ENCODE measurements around the gene FKBP4.
"Not testable (repeated sequence)": the region's sequence is repeated elsewhere in the genome, so short reads cannot be mapped to it uniquely, and the experiment has no call there.

The FKBP4 gene, protein sequence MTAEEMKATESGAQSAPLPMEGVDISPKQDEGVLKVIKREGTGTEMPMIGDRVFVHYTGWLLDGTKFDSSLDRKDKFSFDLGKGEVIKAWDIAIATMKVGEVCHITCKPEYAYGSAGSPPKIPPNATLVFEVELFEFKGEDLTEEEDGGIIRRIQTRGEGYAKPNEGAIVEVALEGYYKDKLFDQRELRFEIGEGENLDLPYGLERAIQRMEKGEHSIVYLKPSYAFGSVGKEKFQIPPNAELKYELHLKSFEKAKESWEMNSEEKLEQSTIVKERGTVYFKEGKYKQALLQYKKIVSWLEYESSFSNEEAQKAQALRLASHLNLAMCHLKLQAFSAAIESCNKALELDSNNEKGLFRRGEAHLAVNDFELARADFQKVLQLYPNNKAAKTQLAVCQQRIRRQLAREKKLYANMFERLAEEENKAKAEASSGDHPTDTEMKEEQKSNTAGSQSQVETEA

GRCh38 chr12:2794736-2795289, at the start of gene FKBP4:
FKBP4 (plus strand) TSS chr12:2794970; CDS start chr12:2795140, 170 bp downstream.
- DNase-seq (ENCODE audit: low read depth in 2 of 2) = peak; percentile 49

- DNase-seq (ENCODE audit: low read depth in 2 of 2) = no peak
Measured at GRCh38 chr12:2745655-2746054, 49.1 kb upstream of the FKBP4 start.

GRCh38 chr12:2749580-2749979, 45.2 kb upstream of the FKBP4 start:
- DNase-seq (ENCODE audit: low read depth in 2 of 2) = no peak

GRCh38 chr12:2750185-2750584, 44.6 kb upstream of the FKBP4 start:
- no peak for DNase-seq (ENCODE audit: low read depth in 2 of 2)

- no peak for DNase-seq (ENCODE audit: low read depth in 2 of 2)
Measured at GRCh38 chr12:2751230-2751629, 43.5 kb upstream of the FKBP4 start.

DNA sequence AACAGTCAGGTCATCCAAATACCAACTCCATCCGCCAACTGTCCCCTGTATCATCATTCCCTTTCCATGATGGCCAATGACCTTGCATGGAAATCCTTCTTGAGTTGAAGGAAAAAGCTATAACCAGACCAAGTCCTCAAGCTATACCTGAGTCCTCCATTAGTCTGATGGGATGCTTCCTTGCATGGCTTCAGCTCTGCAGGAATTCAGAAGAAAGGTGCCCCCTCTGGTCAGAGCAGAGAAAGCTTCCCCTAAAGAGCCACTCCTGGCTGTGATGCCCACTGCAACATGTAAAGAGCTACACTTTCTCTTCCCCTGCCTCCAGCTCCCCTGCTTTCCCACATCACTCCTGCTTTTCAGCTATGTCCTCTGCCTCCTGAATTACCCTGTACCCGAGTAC, 43.1 kb upstream of the FKBP4 start:
- DNase-seq (ENCODE audit: low read depth in 2 of 2) = no peak

DNA sequence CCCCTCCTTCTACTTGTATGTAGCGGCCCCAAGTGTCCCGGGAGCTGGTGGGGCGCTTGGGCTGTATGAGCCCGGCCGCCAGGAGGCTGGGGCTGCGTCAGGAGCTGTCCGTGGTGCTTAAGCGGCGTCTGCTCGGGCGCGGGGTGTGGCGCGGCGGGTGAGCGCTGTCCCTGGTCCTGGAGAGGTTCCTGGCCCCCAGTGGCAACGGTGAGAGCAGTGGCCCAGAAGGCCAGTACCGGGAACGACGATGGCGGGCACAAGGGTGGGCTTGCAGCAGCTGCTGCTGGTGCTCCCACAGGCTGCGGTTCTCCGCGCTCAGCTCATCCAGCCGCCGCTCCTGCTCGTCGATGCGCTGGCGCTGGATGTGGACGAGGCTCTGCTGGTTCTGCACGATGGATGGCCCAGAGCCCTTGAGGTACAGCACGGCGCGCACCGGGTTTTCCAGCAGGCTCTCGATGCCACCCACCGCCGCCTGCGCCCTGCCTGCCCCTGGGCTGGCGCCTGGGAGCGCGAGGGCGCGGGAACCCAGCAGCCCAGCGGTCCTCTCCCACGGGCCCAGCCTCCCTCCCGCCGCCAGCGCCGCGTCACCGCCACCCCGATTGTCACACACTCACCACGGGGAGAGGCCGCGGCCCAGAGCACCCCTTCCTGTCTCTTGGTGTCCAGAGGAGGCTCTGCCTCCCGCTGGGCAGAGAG, 41.9 kb upstream of the FKBP4 start:
- DNase-seq (ENCODE audit: low read depth in 2 of 2) = peak; percentile 33 to 41

DNA sequence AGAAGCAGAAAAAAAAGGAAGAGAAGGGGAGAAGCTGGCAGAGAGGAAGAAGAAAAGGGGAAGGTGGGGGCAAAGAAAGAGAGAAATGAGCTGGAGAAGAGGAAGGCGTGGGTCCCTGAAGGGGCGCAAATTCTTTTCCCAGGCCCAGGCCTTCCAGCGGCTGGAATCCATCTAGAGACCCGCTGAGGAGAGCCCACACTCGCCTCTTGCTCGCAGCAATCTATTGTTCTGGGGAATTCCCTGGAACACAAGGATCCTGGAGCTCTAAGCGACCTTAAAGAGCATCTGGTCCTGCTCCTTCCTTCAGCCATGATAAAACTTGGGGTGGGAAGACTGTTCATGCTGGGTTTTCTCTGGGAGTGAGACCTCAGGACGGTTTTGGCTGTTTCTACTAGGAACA, 41.2 kb upstream of the FKBP4 start:
- no peak for DNase-seq (ENCODE audit: low read depth in 2 of 2)

- DNase-seq (ENCODE audit: low read depth in 2 of 2) = no peak
Measured at GRCh38 chr12:2754208-2754607, 40.6 kb upstream of the FKBP4 start.

DNA sequence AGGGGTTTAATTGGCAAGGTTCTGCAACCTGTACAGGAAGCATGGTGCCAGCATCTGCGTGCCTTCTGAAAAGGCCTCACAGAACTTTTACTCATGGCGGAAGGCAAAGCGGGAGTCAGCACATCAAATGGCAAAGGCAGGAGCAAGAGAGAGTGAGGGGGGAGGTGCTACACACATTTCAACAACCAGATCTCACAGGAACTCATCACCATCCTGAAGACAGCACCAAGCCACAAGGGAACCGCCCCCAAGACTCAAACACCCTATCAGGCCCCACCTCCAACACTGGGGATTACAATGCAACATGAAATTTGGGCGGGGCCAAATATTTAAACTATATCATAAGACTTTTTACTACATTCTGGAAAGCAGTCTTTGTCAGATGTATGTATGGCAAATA, 38.0 kb upstream of the FKBP4 start:
- no peak for DNase-seq (ENCODE audit: low read depth in 2 of 2)

GRCh38 chr12:2759733-2760132, 35.0 kb upstream of the FKBP4 start:
- DNase-seq (ENCODE audit: low read depth in 2 of 2) = no peak

DNA sequence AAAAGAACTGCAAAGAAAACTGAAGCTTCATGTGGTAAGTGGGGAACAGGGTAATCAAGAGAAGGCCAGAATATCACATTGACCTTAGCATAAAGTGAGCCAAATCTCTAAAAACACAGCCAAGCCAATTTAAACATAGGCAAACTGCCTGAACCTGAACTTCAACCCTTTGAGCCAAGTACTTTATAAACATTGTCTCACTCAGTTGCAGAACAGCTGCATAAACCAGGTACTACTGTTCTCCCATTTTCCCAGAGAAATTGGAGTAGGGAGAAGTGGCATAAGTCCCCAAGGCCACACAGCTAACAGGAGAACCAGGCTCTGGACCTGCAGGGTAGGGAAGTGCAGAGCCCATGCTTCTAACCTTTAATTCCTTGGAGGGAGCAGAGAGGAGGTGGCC, 30.4 kb upstream of the FKBP4 start:
- DNase-seq (ENCODE audit: low read depth in 2 of 2) = no peak

- DNase-seq (ENCODE audit: low read depth in 2 of 2) = no peak
Measured at GRCh38 chr12:2765052-2765451, 29.7 kb upstream of the FKBP4 start.

- DNase-seq (ENCODE audit: low read depth in 2 of 2) = no peak
Measured at GRCh38 chr12:2765608-2766007, 29.2 kb upstream of the FKBP4 start.

DNA sequence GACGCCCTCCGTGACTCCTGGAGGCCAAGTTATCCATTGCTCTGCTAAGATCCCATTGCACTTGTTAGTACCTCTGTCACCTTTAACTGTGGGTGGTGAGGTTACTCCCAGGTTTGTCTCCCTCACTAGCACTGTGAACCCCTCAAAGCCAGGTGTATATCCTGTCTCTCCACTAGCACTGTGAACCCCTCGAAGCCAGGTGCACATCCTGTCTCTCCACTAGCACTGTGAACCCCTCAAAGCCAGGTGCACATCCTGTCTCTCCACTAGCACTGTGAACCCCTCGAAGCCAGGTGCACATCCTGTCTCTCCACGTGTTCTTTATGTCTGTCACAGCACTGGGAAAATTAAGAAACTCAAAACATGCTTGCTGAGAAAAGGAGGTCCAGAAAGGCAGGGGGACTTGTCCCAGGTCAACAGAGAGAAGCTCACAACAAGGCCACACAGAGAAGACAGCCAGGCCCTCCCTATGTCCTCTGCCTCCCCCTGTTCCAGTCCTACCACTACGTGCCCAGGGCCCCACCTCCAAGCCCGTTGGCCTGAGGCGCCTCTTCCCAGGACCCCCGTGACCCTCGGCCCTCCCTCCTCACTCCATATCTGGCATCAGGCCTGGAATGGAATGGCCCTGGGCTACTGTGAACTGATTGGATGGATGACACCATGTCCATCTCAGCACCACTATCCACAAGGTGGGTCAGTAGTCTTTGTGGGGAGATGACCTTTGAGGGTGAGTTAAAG, 26.4 kb upstream of the FKBP4 start:
- DNase-seq (ENCODE audit: low read depth in 2 of 2) = no peak

DNA sequence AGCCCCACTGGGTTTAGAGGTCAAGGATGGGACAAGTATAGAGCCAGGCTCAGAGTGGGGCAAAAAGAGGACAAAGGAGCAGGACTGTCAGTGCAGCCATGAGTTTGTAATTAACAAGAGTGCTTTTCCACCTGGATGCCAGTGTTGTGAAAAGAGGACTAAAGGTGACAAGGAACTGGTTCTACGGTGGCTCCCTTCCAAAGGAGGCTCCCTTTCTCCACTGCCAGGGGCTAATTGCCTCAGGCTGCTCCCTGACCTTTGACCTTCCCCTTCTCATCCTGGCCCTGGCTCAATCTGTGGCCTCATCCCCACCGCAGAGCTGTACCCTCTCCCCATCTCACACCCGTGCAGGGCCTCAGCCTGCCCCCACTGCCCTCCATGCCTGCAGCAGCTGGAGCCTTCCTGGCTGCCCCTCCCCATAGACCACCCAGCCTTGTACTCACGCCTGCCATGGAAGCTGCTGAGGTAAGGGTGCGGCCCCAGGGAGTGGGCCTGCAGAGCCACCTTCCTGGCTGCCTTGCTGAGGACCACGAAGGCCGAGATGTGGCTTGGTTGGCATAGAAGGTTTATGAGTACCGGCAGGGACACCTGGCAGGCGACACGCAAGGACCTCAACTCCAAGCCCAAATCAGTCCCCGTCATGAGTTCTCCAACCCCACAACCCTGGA, 24.8 kb upstream of the FKBP4 start:
- DNase-seq (ENCODE audit: low read depth in 2 of 2) = no peak

DNA sequence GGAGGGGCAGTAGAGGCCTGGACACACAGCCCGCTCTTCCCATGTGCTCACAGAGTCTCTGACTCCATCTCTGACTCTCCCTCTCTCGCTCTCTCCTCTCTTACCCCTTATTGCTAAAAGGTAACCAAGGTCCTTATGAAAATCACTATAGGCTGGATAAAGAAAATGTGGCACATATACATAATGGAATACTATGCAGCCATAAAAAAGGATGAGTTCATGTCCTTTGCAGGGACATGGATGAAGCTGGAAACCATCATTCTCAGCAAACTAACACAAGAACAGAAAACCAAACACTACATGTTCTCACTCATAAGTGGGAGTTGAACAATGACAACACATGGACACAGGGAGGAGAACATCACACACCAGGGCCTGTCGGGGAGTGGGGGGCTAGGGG, 24.2 kb upstream of the FKBP4 start:
- not testable (repeated sequence) for DNase-seq (ENCODE audit: low read depth in 2 of 2)

DNA sequence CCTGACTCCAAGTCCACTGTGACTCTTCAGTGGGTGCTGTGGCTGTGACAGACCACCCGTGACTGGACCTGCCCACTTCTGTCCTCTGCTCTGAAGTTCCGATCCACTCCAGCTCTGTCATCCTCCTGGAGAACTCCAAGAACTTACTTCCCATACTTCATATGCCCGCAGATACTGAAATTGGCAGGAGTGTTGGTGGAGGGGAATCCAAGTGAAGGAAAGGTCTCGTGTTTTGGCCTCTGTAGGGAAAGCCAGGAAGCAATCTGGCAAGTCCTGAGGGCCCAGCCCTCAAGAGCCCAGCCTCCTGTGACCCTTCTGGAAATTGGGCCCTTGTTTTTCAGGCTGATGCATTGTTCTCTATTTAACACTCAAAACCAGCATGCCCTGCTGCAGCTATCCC, 22.4 kb upstream of the FKBP4 start:
- DNase-seq (ENCODE audit: low read depth in 2 of 2) = no peak

- no peak for DNase-seq (ENCODE audit: low read depth in 2 of 2)
Measured at GRCh38 chr12:2773199-2773875, 21.4 kb upstream of the FKBP4 start.

GRCh38 chr12:2775431-2775830, 19.3 kb upstream of the FKBP4 start:
- DNase-seq (ENCODE audit: low read depth in 2 of 2) = no peak
